Sigmoid colon (tissue), 7 donors: Measurements from ENCODE around the gene GBP4. TPM values are rescaled to one million over a fixed set of nuclear protein-coding genes. Genes with fewer than 3 reads are reported as not detected.

Source experiments
- DNase-seq: peaks from one replicate; pipeline ENCODE4 v3.0.0-alpha.2; 2019
- H3K27ac ChIP-seq, 4 donors: fragments of 200-600 bp; sonication (generic); one replicate each; pipeline ENCODE4 v1.5.1; 2016 to 2019; ENCODE audit warnings: mild to moderate bottlenecking in 1 of 4
- H3K27me3 ChIP-seq, 3 donors: fragments of 200-600 bp; sonication (generic); one replicate each; pipeline ENCODE4 v1.5.1; 2019; ENCODE audit warnings: mild to moderate bottlenecking in 1 of 3
- H3K36me3 ChIP-seq, 4 donors: fragments of 200-600 bp; sonication (generic); one replicate each; pipeline ENCODE4 v1.5.1; 2016 to 2019
- H3K4me1 ChIP-seq, 4 donors: fragments of 200-600 bp; sonication (generic); one replicate each; pipeline ENCODE4 v1.5.1; 2017 to 2019
- H3K4me3 ChIP-seq, 4 donors: fragments of 200-600 bp; sonication (generic); one replicate each; pipeline ENCODE4 v1.5.1; 2017 to 2019; ENCODE audit warnings: mild to moderate bottlenecking in 2 of 4, moderate library complexity in 1 of 4
- H3K9me3 ChIP-seq, 4 donors: fragments of 200-600 bp in 3 of 4; sonication (generic) in 3 of 4; one replicate each; pipeline versions ENCODE4 v1.5.1 to v1.6.1; 2013 to 2019
- CTCF ChIP-seq, 4 experiments: fragments of 450-650 bp in 3 of 4; fragments of 200-600 bp in 1 of 4; IDR thresholded peaks; one replicate each; pipeline ENCODE4 v1.5.1; 2016 to 2019; ENCODE audit warnings: antibody characterized with exemption in 4 of 4, mild to moderate bottlenecking in 3 of 4, moderate library complexity in 2 of 4
- EP300 ChIP-seq, 4 donors: sonication (generic); formaldehyde crosslinking; IDR thresholded peaks; one replicate each; pipeline ENCODE4 v1.6.1; 2017; ENCODE audit warnings: antibody characterized with exemption in 4 of 4
- POLR2A ChIP-seq, 2 donors: fragments of 450-650 bp; IDR thresholded peaks; one replicate each; pipeline ENCODE4 v1.6.1; 2016; ENCODE audit warnings: antibody characterized with exemption in 2 of 2, mild to moderate bottlenecking in 2 of 2, moderate library complexity in 2 of 2
- POLR2AphosphoS5 ChIP-seq, 4 donors: sonication (generic); formaldehyde crosslinking; IDR thresholded peaks; one replicate each; pipeline ENCODE4 v1.6.1; 2017; ENCODE audit warnings: antibody characterized with exemption in 4 of 4
- whole genome bisulfite sequencing, 2 donors: extraction: QIAGEN DNeasy Blood & Tissue Kit; methylation state at CpG; one replicate each; pipeline ENCODE4 v1.1.7; 2013; 5-methylcytosine and 5-hydroxymethylcytosine counted together
- intact Hi-C: fragments of 100-400 bp; cut with DNase I; formaldehyde crosslinking; loops from one replicate; pipeline ENCODE4 v1.15.1; 2023
- polyA plus RNA-seq, 3 donors: library from polyadenylated mRNA; stranded (reverse); fragments of 200-250 nt; gene quantifications; one replicate each; pipeline ENCODE4 v1.2.3, GENCODE V29; 2013
- total RNA-seq, 4 donors: library from RNA; depleted of rRNA; stranded (reverse); fragments of >200 nt; gene quantifications; one replicate each; pipeline ENCODE4 v1.1.0, GENCODE V29; 2016
- donor health status: healthy with polysubstance abuse.
- donor health status: Bipolar disorder and iron deficiency.
- donor health status: healthy.

GBP4 gene
- total and polyA plus RNA-seq, 7 donors, result 1.8 to 26.1 (median 3.1) TPM

GRCh38 chr1:89149229-89149628 is 49.5 kb downstream of the GBP4 start:
- H3K27me3 ChIP-seq, result no peaks in the 10 kb centered on the region
- H3K36me3 ChIP-seq, result no peaks in the 10 kb centered on the region
- H3K4me1 ChIP-seq, result no peaks in the 10 kb centered on the region
- no peak overlapping the region for H3K27ac ChIP-seq
- intact Hi-C loops, result no loop called here
- H3K9me3 ChIP-seq, result no peaks in the 10 kb centered on the region
- 59 to 72% methylated on average over 3 of the region's 3 CpGs for WGBS, 2 donors
- TF ChIP-seq EP300 (IDR thresholded peaks at IDR 0.05) (no peak), CTCF (IDR thresholded peaks at IDR 0.05) (peak in 3 of 4 experiments; percentile 21 to 40 (median 32)), POLR2AphosphoS5 (IDR thresholded peaks at IDR 0.05) (no peak)
- H3K4me3 ChIP-seq, result no peak overlapping the region
- peak; percentile 76 for DNase-seq

GRCh38 chr1:89147678-89148658 is 50.8 kb downstream of the GBP4 start:
- 81 to 88% methylated on average over 3 of the region's 3 CpGs for WGBS, 2 donors

GRCh38 chr1:89146721-89147120 is 52.0 kb downstream of the GBP4 start:
- DNase-seq, result no peak
- H3K9me3 ChIP-seq, result no peaks in the 10 kb centered on the region

More at GRCh38 chr1:89147678-89148658, 50.8 kb downstream of the GBP4 start:
- no peaks in the 10 kb centered on the region for H3K27me3 ChIP-seq
- intact Hi-C loops, result no loop called here
- DNase-seq, result no peak
- no peaks in the 10 kb centered on the region for H3K36me3 ChIP-seq
- no peaks in the 10 kb centered on the region for H3K9me3 ChIP-seq
- no peak for TF ChIP-seq POLR2AphosphoS5 (IDR thresholded peaks at IDR 0.05)
- TF ChIP-seq POLR2A (IDR thresholded peaks at IDR 0.05), result no peak
- no peak for TF ChIP-seq CTCF (IDR thresholded peaks at IDR 0.05)
- TF ChIP-seq EP300 (IDR thresholded peaks at IDR 0.05), result no peak
- H3K27ac ChIP-seq, result no peak overlapping the region
- H3K4me1 ChIP-seq, result no peaks in the 10 kb centered on the region
- no peak overlapping the region for H3K4me3 ChIP-seq

GRCh38 chr1:89143484-89143883 is 55.3 kb downstream of the GBP4 start:
- intact Hi-C loops, result no loop called here
- TF ChIP-seq CTCF (IDR thresholded peaks at IDR 0.05), result no peak
- no peak for TF ChIP-seq POLR2A (IDR thresholded peaks at IDR 0.05)
- TF ChIP-seq EP300 (IDR thresholded peaks at IDR 0.05), result no peak
- TF ChIP-seq POLR2AphosphoS5 (IDR thresholded peaks at IDR 0.05), result no peak
- Histone ChIP-seq H3K36me3 (no peaks in the 10 kb centered on the region), H3K27ac (no peak overlapping the region), H3K4me1 (no peaks in the 10 kb centered on the region), H3K27me3 (no peaks in the 10 kb centered on the region), H3K9me3 (no peaks in the 10 kb centered on the region), H3K4me3 (no peak overlapping the region)
- WGBS, 2 donors, result 74 to 82% methylated on average over 2 of the region's 2 CpGs
- DNase-seq, result no peak

More at GRCh38 chr1:89146721-89147120, 52.0 kb downstream of the GBP4 start:
- WGBS, 2 donors, result 80 to 82% methylated on average over 3 of the region's 3 CpGs
- Histone ChIP-seq H3K36me3 (no peaks in the 10 kb centered on the region), H3K4me1 (no peaks in the 10 kb centered on the region), H3K4me3 (no peak overlapping the region), H3K27ac (no peak overlapping the region), H3K27me3 (no peaks in the 10 kb centered on the region)
- intact Hi-C loops, result no loop called here
- TF ChIP-seq CTCF (IDR thresholded peaks at IDR 0.05), result no peak
- TF ChIP-seq POLR2A (IDR thresholded peaks at IDR 0.05), result no peak
- TF ChIP-seq EP300 (IDR thresholded peaks at IDR 0.05), result no peak
- no peak for TF ChIP-seq POLR2AphosphoS5 (IDR thresholded peaks at IDR 0.05)
